Mesendoderm (in vitro differentiated cells): ENCODE measurements around the gene RAPGEF2.
"Not testable (repeated sequence)": the region's sequence is repeated elsewhere in the genome, so short reads cannot be mapped to it uniquely, and the experiment has no call there.

ENCODE experiments used
- DNase-seq: peaks from one replicate; pipeline ENCODE4 v3.0.0; 2013
- H2AK5ac ChIP-seq: 2 replicates; pipeline ENCODE4 v1.6.1; 2013; ENCODE audit warnings: low read length, inconsistent platforms
- H2BK120ac ChIP-seq: 2 replicates; pipeline ENCODE4 v1.6.1; 2013; ENCODE audit warnings: low read depth, mild to moderate bottlenecking, low read length, moderate library complexity, mixed read lengths
- H2BK15ac ChIP-seq: replicated peaks from 2 replicates; pipeline ENCODE4 v1.6.1; 2013; ENCODE audit warnings: low read depth, mild to moderate bottlenecking, moderate library complexity
- H2BK5ac ChIP-seq: 2 replicates; pipeline ENCODE4 v1.6.1; 2013; ENCODE audit warnings: low read length, inconsistent platforms
- H3K18ac ChIP-seq: 2 replicates; pipeline ENCODE4 v1.6.1; 2013; ENCODE audit warnings: mild to moderate bottlenecking, low read length, mixed read lengths
- H3K23ac ChIP-seq: one replicate; pipeline ENCODE4 v1.6.1; 2013; ENCODE audit warnings: low read length
- H3K27ac ChIP-seq: 2 replicates; pipeline ENCODE4 v1.5.1; 2013; ENCODE audit warnings: low read depth, mild to moderate bottlenecking, inconsistent platforms, low read length, moderate library complexity
- H3K27me3 ChIP-seq: 2 replicates; pipeline ENCODE4 v1.6.1; 2013; ENCODE audit warnings: low read length, control low read depth, mild to moderate bottlenecking, inconsistent platforms; ENCODE audit not compliant: insufficient read depth, poor library complexity
- H3K36me3 ChIP-seq: 2 replicates; pipeline ENCODE4 v1.6.1; 2013; ENCODE audit warnings: low read length, inconsistent platforms; ENCODE audit not compliant: control insufficient read depth, insufficient read depth
- H3K4ac ChIP-seq: one replicate; pipeline ENCODE4 v1.6.1; 2013; ENCODE audit warnings: low read depth, mild to moderate bottlenecking, low read length, moderate library complexity
- H3K4me1 ChIP-seq: 2 replicates; pipeline ENCODE4 v1.6.1; 2013; ENCODE audit warnings: low read depth, low read length, inconsistent platforms; ENCODE audit not compliant: control insufficient read depth
- H3K4me2 ChIP-seq: 2 replicates; pipeline ENCODE4 v1.6.1; 2013; ENCODE audit warnings: low read length
- H3K4me3 ChIP-seq: 2 replicates; pipeline ENCODE4 v1.5.1; 2013; ENCODE audit warnings: mild to moderate bottlenecking, low read length
- H3K56ac ChIP-seq: one replicate; pipeline ENCODE4 v1.6.1; 2013; ENCODE audit warnings: low read length
- H3K79me1 ChIP-seq: 2 replicates; pipeline ENCODE4 v1.6.1; 2013; ENCODE audit warnings: low read length, inconsistent platforms
- H3K79me2 ChIP-seq: 2 replicates; pipeline ENCODE4 v1.6.1; 2013; ENCODE audit warnings: mild to moderate bottlenecking, low read length; ENCODE audit not compliant: control insufficient read depth, insufficient read depth
- H3K9ac ChIP-seq: 2 replicates; pipeline ENCODE4 v1.6.1; 2013; ENCODE audit warnings: low read length, inconsistent platforms
- H4K5ac ChIP-seq: one replicate; pipeline ENCODE4 v1.6.1; 2013; ENCODE audit warnings: low read length
- H4K8ac ChIP-seq: one replicate; pipeline ENCODE4 v1.6.1; 2013; ENCODE audit warnings: low read depth, mild to moderate bottlenecking, control low read depth, low read length, moderate library complexity
- WGBS: extraction: QIAGEN DNeasy Blood & Tissue Kit; methylation state at CpG from one replicate; pipeline ENCODE4 v1.1.7; 2013; ENCODE audit warnings: low lambda C conversion rate, missing lambda C conversion rate; ENCODE audit not compliant: insufficient coverage; ENCODE audit errors: extremely low coverage; 5-methylcytosine and 5-hydroxymethylcytosine counted together

RAPGEF2 gene

DNA sequence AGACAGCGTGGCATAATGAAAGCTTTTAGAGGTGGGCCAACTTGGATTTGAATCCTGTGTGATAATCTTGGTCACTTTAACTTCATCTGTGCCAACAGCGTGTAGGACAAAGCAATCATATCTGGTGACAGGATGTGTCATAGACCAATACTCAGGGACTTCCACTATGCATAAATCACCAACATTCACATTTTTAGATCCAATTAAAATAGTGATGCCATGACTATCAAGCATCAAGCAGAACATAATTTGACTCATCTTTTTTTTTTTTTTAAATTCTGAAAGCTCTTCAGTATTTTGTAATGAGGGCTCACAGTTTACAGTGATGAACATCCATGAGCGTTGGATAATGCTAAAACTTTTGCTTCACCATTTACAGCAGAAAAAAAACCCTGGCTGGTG is 27.3 kb upstream of the RAPGEF2 start:
- Histone ChIP-seq H3K18ac (no peak overlapping the region), H4K8ac (no peak overlapping the region), H3K79me1 (no peaks in the 10 kb centered on the region), H3K27me3 (no peaks in the 10 kb centered on the region), H3K56ac (no peak overlapping the region), H3K9ac (no peak overlapping the region), H2AK5ac (no peak overlapping the region), H3K27ac (no peak overlapping the region), H3K4me2 (no peak overlapping the region), H2BK15ac (no peak overlapping the region), H2BK120ac (no peak overlapping the region), H3K23ac (no peak overlapping the region), H2BK5ac (no peak overlapping the region), H3K79me2 (no peaks in the 10 kb centered on the region), H3K4me3 (no peak overlapping the region), H3K36me3 (no peaks in the 10 kb centered on the region), H4K5ac (no peak overlapping the region), H3K4me1 (no peaks in the 10 kb centered on the region), H3K4ac (no peak overlapping the region)
- WGBS, result no CpG with 5 or more reads among the region's 3 CpGs
- DNase-seq, result no peak

DNA sequence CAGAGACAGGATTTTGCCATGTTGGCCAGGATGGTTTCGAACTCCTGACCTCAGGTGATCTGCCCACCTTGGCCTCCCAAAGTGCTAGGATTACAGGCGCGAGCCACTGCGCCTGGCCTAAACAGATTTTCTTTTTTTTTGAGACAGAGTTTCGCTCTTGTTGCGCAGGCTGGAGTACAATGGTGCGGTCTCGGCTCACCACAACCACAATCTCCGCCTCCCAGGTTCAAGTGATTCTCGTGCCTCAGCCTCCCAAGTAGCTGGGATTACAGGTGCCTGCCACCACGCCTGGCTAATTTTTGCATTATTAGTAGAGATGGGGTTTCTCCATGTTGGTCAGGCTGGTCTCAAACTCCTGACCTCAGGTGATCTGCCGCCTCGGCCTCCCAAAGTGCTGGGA is 25.9 kb upstream of the RAPGEF2 start:
- not testable (repeated sequence) for H3K18ac ChIP-seq, H3K36me3 ChIP-seq, H4K8ac ChIP-seq, H3K27me3 ChIP-seq, H2BK120ac ChIP-seq, H4K5ac ChIP-seq, H3K4me3 ChIP-seq, H3K4me1 ChIP-seq, DNase-seq, H3K27ac ChIP-seq, H3K23ac ChIP-seq, H3K9ac ChIP-seq, H2BK15ac ChIP-seq, H3K4ac ChIP-seq, H3K79me2 ChIP-seq, H3K56ac ChIP-seq, H2AK5ac ChIP-seq, H2BK5ac ChIP-seq, H3K4me2 ChIP-seq, H3K79me1 ChIP-seq
- WGBS, result no CpG with 5 or more reads among the region's 13 CpGs

DNA sequence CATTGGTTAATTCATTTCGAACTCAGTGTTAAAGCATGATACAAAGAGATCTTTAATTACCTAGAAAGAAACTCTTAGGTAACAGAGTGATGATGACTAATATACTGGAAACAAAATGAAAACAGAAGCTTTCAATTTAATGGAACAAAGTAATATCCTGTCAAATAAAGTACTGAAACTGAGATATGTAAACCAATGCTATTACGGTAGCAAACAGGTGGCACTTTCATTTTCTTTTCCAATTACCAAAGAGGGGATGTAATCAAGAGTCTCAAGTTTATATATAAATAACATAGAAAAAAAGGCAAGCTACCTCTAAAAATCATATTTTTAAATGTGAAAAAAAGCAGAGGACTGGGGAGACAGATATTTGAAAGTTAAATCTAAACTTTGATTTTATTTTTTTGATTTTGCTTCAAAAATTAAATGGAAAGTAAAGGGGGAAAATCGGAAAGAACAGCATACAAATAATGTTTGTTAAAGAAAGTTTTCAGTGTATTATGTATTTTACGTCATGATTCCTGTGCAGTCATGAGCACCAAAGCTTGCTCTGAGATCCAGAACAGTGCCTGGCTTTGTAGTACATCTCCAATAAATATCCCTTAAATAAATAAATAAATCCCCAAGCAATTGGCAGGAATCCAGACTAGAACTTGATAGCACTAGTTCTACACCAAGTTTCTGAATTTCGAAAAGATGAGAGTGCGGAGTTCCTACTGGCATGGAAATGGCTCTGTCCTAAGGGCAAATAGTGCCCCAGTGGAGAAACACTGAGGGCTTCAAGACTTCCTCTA is 25.0 kb upstream of the RAPGEF2 start:
- Histone ChIP-seq H3K4me2 (no peak overlapping the region), H3K56ac (no peak overlapping the region), H3K18ac (no peak overlapping the region), H3K4me1 (no peaks in the 10 kb centered on the region), H3K27ac (no peak overlapping the region), H2AK5ac (no peak overlapping the region), H2BK120ac (no peak overlapping the region), H3K79me1 (no peaks in the 10 kb centered on the region), H3K4ac (no peak overlapping the region), H3K4me3 (no peak overlapping the region), H4K8ac (no peak overlapping the region), H2BK5ac (no peak overlapping the region), H3K36me3 (no peaks in the 10 kb centered on the region), H3K23ac (no peak overlapping the region), H3K79me2 (no peaks in the 10 kb centered on the region), H3K27me3 (no peaks in the 10 kb centered on the region), H4K5ac (no peak overlapping the region), H3K9ac (no peak overlapping the region), H2BK15ac (no peak overlapping the region)
- 100% methylated on average over 1 of the region's 6 CpGs for WGBS
- no peak for DNase-seq

- no peaks in the 10 kb centered on the region for H3K79me1 ChIP-seq
These were observed 23.8 kb upstream of the RAPGEF2 start for GRCh38 chr4:159079074-159079473.

DNA sequence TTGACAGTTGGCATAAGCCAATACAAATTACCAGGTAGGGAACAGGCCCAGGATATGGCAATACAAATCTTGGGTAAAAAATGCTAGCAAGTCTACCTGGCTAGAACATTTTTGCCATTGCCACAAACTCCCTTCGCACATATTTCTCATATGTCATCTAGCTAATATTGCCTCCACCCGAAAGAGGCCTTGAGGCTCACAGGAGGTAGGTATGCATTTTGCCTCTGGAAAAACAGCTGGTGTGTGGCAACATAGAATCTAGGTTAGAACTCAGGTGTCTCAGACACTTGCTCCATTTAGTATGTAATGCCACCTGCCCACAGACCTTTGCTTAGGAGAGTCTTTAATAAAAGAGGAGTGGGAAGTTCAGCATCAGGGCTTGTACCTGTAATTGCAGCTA is 16.3 kb upstream of the RAPGEF2 start:
- no peak overlapping the region for H3K4me3 ChIP-seq
- no peaks in the 10 kb centered on the region for H3K27me3 ChIP-seq
- H3K4me2 ChIP-seq, result no peak overlapping the region
- no peaks in the 10 kb centered on the region for H3K4me1 ChIP-seq
- no peak overlapping the region for H2BK15ac ChIP-seq
- no peaks in the 10 kb centered on the region for H3K79me1 ChIP-seq
- no peak overlapping the region for H3K4ac ChIP-seq
- H3K23ac ChIP-seq, result no peak overlapping the region
- H3K9ac ChIP-seq, result no peak overlapping the region
- no peak for DNase-seq
- no peak overlapping the region for H3K18ac ChIP-seq
- H2BK120ac ChIP-seq, result no peak overlapping the region
- H3K27ac ChIP-seq, result no peak overlapping the region
- H4K8ac ChIP-seq, result no peak overlapping the region
- H3K56ac ChIP-seq, result no peak overlapping the region
- no peaks in the 10 kb centered on the region for H3K36me3 ChIP-seq
- no peak overlapping the region for H2AK5ac ChIP-seq
- no peak overlapping the region for H4K5ac ChIP-seq
- H2BK5ac ChIP-seq, result no peak overlapping the region
- no peaks in the 10 kb centered on the region for H3K79me2 ChIP-seq
- WGBS, result no CpG with 5 or more reads among the region's 2 CpGs

More at GRCh38 chr4:159079074-159079473, 23.8 kb upstream of the RAPGEF2 start:
- H3K9ac ChIP-seq, result no peak overlapping the region
- no peak overlapping the region for H2BK5ac ChIP-seq
- no peaks in the 10 kb centered on the region for H3K27me3 ChIP-seq
- no peaks in the 10 kb centered on the region for H3K79me2 ChIP-seq
- H4K5ac ChIP-seq, result no peak overlapping the region
- H3K4me2 ChIP-seq, result no peak overlapping the region
- DNase-seq, result no peak
- no peak overlapping the region for H2AK5ac ChIP-seq
- no peak overlapping the region for H2BK120ac ChIP-seq
- no peaks in the 10 kb centered on the region for H3K36me3 ChIP-seq
- H2BK15ac ChIP-seq, result no peak overlapping the region
- WGBS, result no CpG with 5 or more reads among the region's 2 CpGs
- no peak overlapping the region for H3K56ac ChIP-seq
- H3K18ac ChIP-seq, result no peak overlapping the region
- H3K27ac ChIP-seq, result no peak overlapping the region
- no peak overlapping the region for H3K4me3 ChIP-seq
- H4K8ac ChIP-seq, result no peak overlapping the region
- H3K23ac ChIP-seq, result no peak overlapping the region
- H3K4ac ChIP-seq, result no peak overlapping the region
- no peaks in the 10 kb centered on the region for H3K4me1 ChIP-seq

GRCh38 chr4:159090255-159090654 is 12.6 kb upstream of the RAPGEF2 start:
- Histone ChIP-seq H3K4ac (no peak overlapping the region), H2BK120ac (no peak overlapping the region), H4K8ac (no peak overlapping the region), H3K18ac (no peak overlapping the region), H3K79me1 (no peaks in the 10 kb centered on the region), H2AK5ac (no peak overlapping the region), H3K4me3 (no peak overlapping the region), H3K27me3 (no peaks in the 10 kb centered on the region), H2BK15ac (no peak overlapping the region), H3K36me3 (no peaks in the 10 kb centered on the region), H3K56ac (no peak overlapping the region), H3K27ac (no peak overlapping the region), H3K4me1 (no peaks in the 10 kb centered on the region), H3K9ac (no peak overlapping the region), H2BK5ac (no peak overlapping the region), H3K23ac (no peak overlapping the region), H3K4me2 (no peak overlapping the region), H4K5ac (no peak overlapping the region), H3K79me2 (no peaks in the 10 kb centered on the region)
- DNase-seq, result no peak
- no CpG with 5 or more reads among the region's 4 CpGs for WGBS
